Activated T-cell treated with anti-CD3 and anti-CD28 coated beads for 1 hour (primary cell): ENCODE results near the gene SLC4A2.
"Not testable (repeated sequence)": the region's sequence is repeated elsewhere in the genome, so short reads cannot be mapped to it uniquely, and the experiment has no call there.

Source experiments
- DNase-seq: peaks from one replicate; pipeline ENCODE4 v3.0.0-alpha.2; 2020; ENCODE audit warnings: low read depth

The SLC4A2 gene

GRCh38 chr7:151024435-151025056 lies 34.8 kb upstream of the SLC4A2 start, which contains the start of gene ATG9B:
Gene ATG9B, minus strand, starts transcription at chr7:151024494. Its CDS starts 71 bp downstream, at chr7:151024423.
- DNase-seq: no peak

- no peak for DNase-seq
Observed at GRCh38 chr7:151025924-151026671, 33.3 kb upstream of the SLC4A2 start.

GRCh38 chr7:151026771-151027727 lies 32.3 kb upstream of the SLC4A2 start:
- DNase-seq: not testable (repeated sequence)

GRCh38 chr7:151027728-151028130 lies 31.7 kb upstream of the SLC4A2 start:
- DNase-seq: not testable (repeated sequence)

DNA sequence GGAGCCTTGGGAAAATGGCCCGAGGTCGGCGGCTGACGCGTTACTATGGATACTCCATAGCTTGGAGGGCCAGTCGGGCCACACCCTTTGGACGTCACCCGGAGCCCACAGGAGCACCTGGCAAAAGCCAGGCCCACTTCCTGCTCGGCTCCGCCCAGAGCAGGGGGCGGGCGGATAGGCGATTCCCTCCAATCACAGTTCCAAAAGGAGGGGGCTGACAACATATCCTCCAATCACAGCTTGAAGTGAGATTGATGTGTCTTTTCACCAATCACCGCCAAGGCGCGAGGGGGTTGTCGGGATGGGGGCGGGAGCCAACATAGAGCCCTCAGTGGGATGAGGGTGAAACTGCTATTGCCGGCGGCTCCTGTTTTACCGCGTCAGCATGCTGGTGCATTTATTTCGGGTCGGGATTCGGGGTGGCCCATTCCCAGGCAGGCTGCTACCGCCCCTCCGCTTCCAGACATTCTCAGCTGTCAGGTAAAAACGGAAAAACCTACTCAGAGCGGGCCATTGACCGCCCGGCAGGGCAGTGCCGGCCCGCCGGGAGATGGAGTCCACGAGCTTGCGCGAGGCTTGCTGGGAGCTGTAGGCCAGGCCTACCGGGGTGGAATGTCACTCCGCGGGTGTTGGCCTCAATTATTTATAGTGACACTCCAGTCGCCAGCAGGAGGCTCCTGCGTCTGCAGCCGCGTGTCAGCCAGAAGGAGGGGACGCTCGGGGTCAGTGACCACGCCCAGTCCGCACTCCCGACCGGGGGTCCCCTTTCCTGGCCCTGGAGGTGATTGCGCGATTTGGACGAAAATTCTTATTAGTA lies 31.1 kb upstream of the SLC4A2 start, which contains the start of gene ABCB8:
Gene ABCB8 (plus strand): TSS at position 320 of the 817 bp plus-strand sequence. CDS start 66 bp downstream, at position 386.
- DNase-seq: peak; percentile 96

DNA sequence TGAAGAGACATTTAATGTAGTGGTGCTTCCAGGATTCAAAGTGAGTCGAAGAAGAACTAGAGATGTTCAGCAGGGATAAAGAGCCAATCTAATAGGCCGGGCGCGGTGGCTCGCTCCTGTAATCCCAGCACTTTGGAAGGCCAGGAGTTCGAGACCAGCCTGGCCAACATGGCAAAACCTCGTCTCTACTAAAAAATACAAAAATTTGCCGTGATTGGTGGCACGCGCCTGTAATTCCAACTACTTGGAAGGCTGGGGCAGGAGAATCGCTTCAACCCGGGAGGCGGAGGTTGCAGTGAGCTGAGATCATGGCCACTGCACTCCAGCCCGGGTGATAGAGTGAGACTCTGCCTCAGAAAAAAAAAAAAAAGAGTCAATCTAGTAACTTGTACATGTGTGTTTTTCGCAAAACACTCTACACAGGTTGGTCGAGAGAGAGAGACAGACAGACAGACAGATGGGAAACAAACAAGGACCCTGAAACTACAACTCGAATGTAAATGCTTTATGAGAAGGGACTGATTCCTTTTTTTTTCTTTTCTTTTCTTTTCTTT lies 30.4 kb upstream of the SLC4A2 start:
- no peak for DNase-seq

GRCh38 chr7:151031011-151031410 lies 28.4 kb upstream of the SLC4A2 start:
- no peak for DNase-seq

- DNase-seq: no peak
Observed at GRCh38 chr7:151032936-151033863, 26.2 kb upstream of the SLC4A2 start.

DNA sequence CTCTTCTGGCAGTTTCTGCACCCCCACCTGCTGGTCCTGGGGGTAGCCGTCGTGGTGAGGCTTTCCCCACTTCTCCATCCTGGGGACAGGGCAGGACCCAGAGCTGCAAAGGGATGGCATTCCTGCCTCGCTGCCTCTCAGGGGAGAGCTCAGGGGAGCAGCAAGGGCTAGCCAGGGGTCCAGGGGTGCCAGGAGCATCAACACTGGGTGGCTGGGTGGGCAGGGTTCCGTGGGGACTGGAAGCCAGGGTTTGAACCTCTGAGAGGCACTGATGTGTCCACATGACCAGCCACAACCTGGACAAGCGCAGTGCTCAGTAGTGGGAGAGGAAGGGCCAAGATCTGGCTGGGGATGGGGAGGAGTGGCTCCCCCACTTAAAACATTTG lies 25.5 kb upstream of the SLC4A2 start:
- no peak for DNase-seq

DNA sequence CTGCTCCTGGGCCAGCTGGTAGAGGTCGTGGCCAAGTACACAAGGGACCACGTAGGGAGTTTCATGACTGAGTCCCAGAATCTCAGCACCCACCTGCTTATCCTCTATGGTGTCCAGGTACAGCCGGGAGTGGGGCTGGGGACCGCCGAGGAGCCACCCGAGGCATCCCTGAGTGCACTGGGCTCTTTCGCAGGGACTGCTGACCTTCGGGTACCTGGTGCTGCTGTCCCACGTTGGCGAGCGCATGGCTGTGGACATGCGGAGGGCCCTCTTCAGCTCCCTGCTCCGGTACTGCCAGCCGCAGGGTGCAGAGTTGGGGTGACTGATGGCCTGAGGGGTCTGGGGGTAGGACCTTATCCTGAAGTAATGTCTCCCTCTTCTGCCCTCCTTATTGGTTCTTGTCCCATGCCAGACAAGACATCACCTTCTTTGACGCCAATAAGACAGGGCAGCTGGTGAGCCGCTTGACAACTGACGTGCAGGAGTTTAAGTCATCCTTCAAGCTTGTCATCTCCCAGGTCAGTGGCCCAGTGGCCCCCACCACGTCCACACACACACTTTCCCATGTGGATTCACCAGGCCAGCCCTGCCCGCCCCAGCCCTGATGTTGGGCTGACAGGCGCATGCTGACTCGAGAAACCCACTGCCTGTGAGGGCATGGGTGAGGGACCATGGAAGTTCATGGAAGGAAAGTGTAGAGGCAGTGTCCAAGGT lies 24.9 kb upstream of the SLC4A2 start:
- no peak for DNase-seq

DNA sequence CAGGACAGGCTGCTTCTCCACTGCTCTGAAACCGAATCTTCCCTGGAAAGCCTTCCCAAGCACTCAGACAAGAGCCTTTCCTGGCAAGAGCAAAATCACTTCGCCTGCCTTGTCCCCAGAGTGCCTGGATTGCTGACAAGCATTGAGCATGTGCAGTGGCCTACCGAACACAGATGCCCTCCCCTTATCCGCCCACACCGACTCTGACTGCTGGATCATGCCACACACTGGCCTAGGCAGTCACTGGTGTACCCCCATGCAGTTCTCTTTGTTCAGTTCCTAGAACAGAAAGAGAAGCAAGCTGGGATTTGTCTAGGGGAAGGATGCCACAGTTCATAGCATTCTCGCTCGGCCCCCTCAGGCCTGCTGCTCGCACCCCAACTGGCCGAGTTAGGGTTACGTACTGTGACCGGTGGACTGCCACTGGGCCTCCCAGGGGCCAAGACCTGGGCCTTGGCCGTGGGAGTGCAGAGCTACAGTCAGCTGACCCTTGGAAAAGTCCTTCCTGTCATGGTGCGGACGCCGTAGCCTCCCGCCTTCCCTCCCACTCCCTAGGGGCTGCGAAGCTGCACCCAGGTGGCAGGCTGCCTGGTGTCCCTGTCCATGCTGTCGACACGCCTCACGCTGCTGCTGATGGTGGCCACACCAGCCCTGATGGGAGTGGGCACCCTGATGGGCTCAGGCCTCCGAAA lies 24.2 kb upstream of the SLC4A2 start:
- no peak for DNase-seq

- no peak for DNase-seq
Observed at GRCh38 chr7:151035902-151036301, 23.5 kb upstream of the SLC4A2 start.

DNA sequence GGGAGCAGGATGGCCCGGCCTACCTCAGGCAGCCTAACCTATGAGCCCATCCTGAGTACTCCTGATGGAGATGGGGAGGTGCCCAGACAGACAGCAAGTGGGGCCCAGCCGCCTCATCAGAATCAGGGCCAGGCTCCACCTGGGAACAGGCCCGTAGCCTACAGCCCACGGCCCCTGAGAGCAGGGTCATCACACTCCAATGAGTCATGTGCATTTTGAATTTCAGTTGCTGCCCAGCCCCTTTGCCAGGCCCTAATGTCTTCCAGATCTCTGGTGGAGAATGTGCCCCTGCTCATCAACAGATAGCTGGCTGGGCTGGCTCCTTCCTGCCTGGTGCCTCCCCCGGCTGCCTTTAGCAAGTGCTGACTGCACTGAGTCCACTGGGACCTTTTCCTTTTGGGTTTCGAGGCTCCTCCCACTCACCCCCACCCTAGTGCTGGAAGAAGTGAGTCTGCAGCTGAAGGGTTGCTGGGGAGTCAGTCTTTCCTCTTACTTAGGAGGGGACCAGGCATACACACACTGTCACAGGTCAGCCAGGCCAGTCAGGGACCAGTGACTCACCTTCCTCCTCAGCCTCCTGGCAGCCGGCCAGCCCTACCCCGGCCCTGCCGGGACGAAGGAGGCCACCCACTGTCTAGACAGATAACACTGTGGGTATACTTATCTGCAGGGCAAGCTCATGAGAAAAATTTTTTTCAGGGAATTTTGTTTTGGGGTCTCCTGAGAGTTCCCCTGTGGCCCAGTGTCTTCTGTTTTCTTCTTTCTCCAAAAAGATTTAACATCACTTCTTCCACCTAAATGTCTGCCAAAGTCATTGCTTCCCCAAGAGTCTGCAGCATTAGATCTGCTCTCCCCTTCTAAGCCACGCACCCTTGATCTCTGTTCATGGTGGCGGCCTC lies 20.2 kb upstream of the SLC4A2 start:
- peak; percentile 21 for DNase-seq

DNA sequence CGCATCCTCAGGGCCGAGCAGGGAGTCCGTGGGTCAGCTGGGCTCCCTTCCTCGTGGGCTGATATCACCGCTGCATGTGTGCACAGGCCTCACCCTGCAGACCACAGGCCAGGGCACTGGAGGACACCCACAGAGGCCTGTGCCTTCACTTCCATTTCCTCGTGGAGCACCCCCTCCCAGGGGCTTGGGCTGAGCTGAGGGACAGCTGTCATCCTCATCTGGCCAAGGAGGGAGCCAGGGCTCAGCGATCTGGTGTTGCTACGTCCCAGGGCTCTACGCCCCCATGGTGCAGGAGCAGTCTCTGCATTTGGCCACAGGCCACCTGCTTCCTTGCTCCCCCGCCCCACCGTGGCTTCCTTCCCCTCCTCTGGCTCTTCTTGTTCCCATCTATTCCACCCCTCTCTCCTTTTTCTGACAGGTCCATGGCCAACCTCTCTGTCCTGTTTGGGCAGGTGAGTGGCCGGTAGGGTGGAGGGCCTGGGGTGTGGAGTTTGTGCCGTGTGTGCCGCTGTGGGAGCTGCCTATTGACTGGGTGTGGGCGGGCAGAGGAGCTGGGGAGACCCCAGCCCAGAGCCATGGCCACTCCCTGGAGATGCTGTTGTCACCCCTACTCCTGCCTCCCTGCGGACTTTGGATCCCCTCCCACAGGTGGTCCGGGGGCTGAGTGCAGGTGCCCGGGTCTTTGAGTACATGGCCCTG lies 19.4 kb upstream of the SLC4A2 start:
- DNase-seq: no peak

GRCh38 chr7:151040616-151041375 lies 18.6 kb upstream of the SLC4A2 start:
- no peak for DNase-seq

DNA sequence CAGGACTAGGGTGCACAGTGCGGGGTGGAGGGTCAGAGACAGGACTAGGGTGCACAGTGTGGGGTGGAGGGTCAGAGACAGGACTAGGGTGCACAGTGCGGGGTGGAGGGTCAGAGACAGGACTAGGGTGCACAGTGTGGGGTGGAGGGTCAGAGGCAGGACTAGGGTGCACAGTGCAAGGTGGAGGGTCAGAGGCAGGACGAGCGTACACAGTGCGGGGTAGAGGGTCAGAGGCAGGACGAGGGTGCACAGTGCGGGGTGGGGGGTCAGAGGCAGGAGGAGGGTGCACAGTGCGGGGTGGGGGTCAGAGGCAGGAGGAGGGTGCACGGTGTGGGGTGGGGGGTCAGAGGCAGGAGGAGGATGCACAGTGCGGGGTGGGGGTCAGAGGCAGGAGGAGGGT lies 15.9 kb upstream of the SLC4A2 start:
- not testable (repeated sequence) for DNase-seq
